ENCODE measurements around the gene MST1. TPM values are rescaled to one million over a fixed set of nuclear protein-coding genes. Genes with fewer than 3 reads are reported as not detected.

The MST1 gene
- total RNA-seq, 2 donors from 2014 or later: 22.1 to 28.2 TPM

DNA sequence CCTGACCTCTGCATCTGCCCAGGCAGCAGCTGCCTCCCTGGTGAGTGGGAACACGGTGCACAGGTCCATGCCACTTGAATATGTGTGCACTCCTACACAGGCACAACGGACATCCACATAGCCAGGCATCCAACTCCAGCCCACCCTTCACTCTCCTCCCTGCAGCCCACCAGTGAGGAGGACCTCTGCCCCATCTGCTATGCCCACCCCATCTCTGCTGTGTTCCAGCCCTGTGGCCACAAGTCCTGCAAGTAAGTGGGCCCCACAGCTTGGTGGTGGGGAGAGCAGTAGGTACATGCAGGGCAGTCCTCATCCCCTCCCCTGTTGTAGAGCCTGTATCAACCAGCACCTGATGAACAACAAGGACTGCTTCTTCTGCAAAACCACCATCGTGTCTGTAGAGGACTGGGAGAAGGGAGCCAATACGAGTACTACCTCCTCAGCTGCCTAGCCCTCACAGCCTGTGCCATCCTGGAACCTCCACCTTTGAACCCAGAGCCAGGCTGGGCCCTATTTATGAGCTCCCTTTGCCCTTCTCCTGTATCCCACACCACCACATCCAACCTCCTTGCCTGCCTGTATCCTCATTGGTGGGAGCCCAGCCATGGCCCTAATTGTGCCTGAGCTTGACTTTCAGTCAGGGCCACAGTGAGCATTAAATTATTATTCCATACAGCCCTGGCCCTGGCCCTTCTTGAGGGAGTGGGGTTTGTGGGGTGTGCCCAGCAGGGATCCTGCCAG lies 31.8 kb upstream of the MST1 start:
- DNase-seq (no peak), ATAC-seq (no peak)
- intact Hi-C loops (cut with DNase I, micrococcal nuclease): no loop called here

DNA sequence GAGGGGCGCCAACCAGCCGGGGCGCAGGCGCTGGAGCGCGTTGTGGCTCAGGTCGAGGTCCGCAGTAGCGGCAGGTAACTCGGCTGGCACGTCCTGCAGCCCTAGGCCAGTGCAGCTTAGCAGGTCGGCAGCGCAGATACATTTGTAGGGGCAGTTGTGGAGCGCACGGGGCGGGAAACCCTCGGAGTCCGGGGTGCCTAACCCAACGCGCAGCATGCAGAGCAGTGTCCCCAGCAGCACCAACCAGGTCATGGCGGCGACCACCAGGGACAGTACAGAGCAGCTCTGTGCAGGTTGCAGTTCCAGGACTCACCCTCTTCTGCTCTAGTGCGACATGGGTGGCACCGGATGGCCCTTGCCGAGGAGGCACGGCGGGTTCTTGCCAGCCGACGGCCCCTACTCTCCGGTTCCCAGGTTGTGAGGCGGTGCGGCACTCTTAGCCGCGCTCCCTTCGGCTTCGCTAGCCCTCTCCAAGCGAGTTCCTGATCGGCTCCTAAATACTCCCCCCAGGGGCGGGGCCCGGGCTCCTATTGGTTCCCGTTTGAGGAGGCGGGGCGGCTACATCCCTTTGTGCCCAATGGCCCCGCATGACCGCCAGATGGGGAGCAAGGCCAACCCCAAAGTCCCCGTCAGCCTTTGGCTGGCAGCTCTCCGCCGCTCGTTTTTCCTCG lies 30.1 kb upstream of the MST1 start, which contains the start of gene AMIGO3:
Gene AMIGO3, minus strand, starts transcription at position 471 of the 671 bp plus-strand sequence. Its CDS starts 219 bp downstream, at position 252.
- intact Hi-C loops (cut with DNase I, micrococcal nuclease): loop anchor here in 1 of 2 donors (10.0 kb wide), 1 partner anchor 135 kb away; the partner anchor contains the start of gene TRAIP
- DNase-seq (peak; percentile 96 to 99), ATAC-seq (peak; percentile 60)

DNA sequence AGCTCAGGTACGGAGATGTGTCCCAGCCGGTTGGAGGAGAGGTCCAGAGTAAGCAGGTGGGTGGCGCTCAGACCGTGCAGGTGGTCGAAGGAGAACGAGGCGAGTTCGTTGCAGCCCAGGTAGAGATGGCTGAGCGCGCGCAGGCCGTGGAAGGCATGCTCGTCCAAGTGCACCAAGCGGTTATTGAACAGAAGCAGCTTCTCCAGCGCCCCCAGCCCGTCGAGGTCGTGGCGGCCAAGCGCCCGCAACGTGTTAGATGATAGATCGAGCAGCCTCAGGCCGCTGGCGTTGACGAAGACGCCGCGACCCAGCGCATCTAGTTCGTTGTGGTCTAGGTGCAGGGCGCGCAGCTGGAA lies 29.6 kb upstream of the MST1 start:
- DNase-seq: peak in 1 of 2 donors; percentile 36
- intact Hi-C loops (cut with DNase I, micrococcal nuclease): loop anchor here in 1 of 2 donors (10.0 kb wide), 1 partner anchor 136 kb away; the partner anchor contains the start of gene TRAIP
- ATAC-seq: peak; percentile 0

DNA sequence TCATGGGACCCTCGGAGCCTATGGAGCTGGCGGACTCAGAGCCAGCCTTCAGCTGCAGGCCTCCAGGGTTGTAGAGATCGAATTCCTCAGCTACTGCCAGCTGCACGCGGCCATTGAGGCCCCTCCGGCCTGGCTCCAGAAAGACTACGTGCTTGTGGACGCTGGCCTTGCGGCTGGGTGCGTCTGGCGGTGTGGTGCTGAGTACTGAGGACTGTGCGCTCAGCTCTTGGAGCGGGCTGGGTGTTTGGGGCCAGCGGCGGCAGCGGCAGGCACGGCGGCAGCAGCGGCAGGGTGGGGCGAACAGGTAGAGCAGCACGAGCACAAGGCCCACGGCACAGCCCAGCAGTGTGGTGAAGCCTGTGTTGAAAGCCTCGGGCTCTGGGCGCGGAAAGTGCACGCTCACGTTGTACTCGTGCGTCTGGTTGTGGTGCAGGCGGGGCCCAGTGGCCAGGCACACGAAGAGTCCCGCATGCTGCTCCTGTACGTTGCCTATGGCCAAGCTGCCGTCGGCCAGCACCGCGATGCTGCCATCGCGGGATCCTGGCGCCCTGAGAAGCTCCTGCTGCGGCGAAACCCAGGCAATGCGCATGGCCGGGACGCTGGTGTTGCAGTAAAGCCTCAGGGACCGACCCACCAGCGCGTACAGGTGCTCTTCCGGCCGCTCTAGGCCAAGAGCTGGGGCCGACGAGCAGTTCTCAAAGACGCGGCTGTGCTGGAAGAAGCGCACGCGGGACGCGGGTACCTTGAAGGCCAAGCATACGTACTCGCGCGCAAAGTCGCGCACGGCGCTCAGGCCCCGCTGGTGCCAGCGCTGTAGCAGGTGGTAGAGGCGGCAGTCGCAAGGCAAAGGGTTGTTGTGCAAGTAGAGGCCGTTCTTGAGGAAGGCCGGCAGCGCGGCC lies 28.9 kb upstream of the MST1 start:
- ATAC-seq (peak; percentile 1), DNase-seq (no peak)
- intact Hi-C loops (cut with DNase I, micrococcal nuclease): loop anchor here in 1 of 2 donors (10.0 kb wide), 1 partner anchor 137 kb away; the partner anchor contains the start of gene TRAIP

DNA sequence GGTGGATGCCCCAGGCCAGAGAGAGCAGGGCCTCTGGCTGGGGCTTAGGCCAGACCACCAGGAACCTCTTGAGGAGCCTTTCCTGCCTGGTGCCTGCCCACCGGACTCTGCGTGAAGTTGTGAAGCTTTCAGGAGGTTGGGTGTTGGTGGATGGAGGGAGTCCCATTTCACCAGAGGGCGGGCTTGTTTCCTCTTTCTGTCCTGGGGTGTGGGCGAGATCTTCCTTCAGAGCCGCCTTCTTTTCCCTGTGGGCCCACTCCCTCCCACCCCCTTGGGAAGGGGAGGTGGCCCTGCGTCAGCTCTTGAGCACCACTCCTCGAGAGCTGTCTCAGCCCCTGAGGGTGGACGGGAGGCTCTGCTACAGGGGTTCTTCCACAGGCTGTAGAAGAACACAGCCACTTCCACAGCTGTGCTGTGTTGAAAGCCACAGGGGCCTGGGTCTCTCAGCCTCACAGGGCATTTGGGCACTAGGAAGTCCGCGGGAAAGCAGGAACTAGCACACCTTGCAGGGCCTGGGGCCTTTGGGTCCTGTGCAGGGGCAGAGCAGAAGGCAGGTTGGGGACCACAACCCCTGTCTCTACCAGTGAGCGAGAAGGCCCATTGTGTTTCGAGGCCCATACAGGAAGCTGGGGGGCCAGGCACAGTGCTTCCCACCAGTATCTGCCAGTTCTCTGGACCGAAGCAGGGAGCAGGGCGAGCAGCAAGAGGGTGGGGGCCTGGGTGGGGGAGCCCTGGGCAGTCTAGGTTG lies 28.1 kb upstream of the MST1 start:
- DNase-seq (no peak), ATAC-seq (no peak)
- intact Hi-C loops (cut with DNase I, micrococcal nuclease): loop anchor here in 1 of 2 donors (10.0 kb wide), 1 partner anchor 137 kb away; the partner anchor contains the start of gene TRAIP

DNA sequence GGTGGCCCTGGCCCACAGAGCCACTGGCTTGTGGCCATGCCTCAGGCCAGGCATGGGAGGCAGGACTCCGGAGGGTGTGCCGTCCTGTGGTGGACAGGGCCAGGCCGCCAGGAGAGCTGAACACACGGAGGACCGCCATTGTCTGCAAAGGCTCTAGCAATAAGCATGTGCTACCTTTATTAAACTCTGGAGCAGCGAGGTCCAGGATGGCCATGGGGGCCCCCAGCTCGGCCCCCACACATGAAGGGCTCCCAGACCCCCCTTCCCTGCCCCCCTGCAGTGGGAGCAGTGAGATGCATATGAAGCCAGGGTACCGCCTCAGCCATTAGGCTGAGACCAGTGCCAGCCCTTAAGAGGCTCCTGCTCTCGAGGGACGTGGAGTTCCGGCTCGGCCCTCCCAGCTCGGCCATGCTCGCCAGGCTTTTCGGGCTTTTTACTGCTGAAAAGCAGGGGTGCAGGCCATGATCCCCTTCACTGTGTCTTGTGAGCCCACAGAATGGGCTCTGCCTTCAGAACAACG lies 27.5 kb upstream of the MST1 start:
- ATAC-seq (no peak), DNase-seq (no peak)
- intact Hi-C loops (cut with DNase I, micrococcal nuclease): loop anchor here in 1 of 2 donors (10.0 kb wide), 1 partner anchor 138 kb away; the partner anchor contains the start of gene TRAIP

DNA sequence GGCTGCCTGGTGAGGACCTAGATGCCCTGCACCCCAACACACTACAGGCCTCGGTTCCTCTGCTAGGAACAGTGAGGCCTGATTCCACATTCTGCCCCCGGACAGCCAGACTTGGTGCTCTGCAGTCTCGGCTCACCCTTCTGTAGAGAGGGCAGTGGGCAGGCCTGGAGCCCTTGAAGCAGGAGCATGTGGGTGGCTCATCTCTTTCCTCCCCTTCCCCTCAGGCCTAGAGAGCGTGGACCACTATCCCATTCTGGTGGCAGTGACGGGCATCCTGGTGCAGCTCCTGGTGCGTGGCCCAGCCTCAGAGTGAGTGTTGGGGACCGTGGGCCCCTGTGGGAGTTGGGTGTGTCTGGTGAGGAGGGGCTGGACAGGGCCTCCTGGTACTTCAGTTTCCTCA lies 26.9 kb upstream of the MST1 start:
- DNase-seq (no peak), ATAC-seq (no peak)
- intact Hi-C loops (cut with DNase I, micrococcal nuclease): loop anchor here in 1 of 2 donors (10.0 kb wide), 1 partner anchor 139 kb away; the partner anchor contains the start of gene TRAIP

DNA sequence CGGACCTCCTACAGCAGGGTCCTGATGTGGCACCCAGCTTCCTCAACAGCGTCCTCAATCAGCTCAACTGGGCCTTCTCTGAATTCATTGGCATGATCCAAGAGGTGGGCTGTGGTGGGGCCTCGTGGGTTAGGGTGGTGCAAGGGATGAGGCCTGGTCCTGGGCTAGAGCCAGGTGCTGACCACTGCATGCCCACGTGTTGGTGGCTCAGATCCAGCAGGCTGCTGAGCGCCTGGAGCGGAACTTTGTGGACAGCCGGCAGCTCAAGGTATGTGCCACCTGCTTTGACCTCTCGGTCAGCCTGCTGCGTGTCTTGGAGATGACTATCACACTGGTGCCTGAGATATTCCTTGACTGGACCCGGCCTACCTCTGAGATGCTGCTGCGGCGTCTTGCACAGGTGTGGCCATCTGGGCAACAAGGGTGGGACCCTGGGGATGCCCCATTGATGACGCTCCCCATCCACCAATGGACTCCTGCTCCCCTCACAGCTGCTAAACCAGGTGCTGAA lies 26.4 kb upstream of the MST1 start:
- intact Hi-C loops (cut with DNase I, micrococcal nuclease): loop anchor here in 1 of 2 donors (10.0 kb wide), 1 partner anchor 139 kb away; the partner anchor contains the start of gene TRAIP
- no peak for ATAC-seq
- DNase-seq: no peak

DNA sequence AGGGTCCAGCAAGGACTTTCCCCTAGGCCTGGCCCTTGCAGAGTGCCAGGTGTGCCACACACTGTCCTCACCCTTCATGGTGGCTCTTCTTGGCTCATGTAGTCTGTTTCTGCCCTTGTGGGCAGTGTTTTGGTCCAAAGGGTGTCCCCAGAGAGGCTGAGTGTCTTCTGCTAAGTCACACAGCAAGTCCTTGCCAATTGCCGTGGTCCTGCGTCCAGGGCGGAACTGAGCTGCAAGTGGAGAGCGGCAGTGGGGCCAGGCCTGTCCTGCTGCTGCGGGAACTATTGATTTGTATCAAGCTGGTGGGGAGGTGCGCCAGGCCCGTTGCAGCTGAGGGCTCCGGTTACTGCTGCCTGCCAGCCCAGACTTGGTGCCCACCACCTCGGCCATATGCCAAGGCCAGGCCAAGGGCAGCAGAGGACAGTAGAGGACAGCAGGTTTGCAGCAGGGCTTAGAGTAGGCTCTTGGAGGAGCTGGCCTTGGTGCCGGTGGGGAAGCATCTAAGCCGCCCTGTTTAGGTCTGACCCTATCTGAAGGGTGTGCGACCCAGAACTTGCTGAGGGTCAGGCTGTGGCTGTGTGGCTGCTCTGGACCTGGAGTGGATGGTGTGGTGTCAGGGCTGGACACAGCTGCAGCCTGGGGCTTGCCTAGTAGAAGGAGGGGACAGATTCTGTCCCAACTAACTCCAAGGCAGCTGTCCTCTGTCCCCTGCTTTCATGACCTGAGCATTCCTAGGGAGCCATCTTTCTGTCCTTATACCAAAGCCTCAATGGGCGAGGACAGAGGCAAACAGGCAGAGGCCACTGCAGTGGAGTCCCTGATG lies 25.7 kb upstream of the MST1 start:
- DNase-seq: no peak
- intact Hi-C loops (cut with DNase I, micrococcal nuclease): loop anchor here in 1 of 2 donors (10.0 kb wide), 1 partner anchor 140 kb away; the partner anchor contains the start of gene TRAIP
- no peak for ATAC-seq

DNA sequence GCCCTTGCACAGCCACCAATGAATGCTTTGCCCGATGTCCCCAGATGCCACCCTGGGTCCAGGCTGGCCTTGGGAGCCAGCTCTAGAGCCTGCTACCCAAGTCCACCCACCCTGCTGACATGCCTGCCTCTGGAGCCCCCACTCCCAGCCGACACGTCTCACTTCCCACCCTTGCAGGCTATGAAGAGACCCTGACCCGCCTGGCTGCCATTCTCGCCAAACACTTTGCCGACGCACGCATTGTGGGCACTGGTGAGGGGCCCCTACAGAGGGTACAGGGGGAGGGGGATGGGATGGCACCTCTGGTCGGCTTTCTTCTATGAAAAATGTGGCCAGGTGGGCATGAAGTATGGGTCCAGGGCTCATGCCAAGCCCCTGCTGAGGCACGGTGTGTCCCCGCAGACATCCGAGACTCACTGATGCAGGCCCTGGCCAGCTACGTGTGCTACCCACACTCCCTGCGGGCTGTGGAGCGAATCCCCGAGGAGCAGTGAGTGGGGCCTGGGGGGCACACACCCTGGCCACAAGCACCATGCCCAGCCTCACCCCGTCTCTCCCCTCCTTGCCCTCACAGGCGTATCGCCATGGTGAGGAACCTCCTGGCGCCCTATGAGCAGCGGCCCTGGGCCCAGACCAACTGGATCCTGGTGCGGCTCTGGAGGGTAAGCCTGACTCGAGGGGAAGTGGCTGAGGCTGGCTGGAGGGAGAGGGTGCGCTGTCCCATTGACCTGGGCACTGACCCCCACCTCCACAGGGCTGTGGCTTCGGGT lies 24.2 kb upstream of the MST1 start:
- ATAC-seq (no peak), DNase-seq (no peak)
- intact Hi-C loops (cut with DNase I, micrococcal nuclease): loop anchor here in 1 of 2 donors (10.0 kb wide), 1 partner anchor 141 kb away; the partner anchor contains the start of gene TRAIP

DNA sequence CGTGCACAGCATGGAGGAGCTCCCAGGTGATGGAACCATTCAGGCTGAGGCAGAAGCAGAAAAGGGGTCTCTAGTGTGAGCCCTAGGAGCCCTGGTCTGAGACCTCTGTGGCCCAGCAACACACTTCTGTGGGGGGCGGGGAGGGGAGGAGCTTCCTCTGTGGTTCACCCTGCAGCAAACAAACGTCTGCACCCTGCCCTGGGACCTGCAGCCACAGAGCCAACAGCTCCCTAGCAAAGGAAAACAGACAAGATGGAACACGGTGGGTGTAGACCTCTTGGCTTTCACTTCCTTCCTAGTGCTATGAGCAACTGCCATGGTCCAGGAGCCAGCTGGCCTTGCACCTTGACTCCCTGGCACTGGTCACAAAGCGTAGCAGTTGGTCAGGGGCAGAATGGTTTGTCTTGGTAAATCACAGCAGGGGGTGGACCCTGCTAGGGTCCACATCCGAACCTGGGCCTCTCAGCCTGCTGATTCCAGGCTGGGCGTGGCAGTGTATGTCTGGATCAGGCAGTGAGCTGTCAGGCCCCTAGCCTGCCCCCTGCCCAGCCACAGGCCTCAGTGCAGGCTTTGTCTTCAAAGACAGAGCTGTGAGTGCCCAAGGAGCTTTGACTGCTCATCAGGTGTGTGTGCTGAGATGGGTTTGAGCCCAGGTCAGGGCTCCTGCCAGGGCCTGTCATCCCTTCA lies 23.5 kb upstream of the MST1 start:
- intact Hi-C loops (cut with DNase I, micrococcal nuclease): loop anchor here in 1 of 2 donors (10.0 kb wide), 1 partner anchor 142 kb away; the partner anchor contains the start of gene TRAIP
- DNase-seq (no peak), ATAC-seq (no peak)

DNA sequence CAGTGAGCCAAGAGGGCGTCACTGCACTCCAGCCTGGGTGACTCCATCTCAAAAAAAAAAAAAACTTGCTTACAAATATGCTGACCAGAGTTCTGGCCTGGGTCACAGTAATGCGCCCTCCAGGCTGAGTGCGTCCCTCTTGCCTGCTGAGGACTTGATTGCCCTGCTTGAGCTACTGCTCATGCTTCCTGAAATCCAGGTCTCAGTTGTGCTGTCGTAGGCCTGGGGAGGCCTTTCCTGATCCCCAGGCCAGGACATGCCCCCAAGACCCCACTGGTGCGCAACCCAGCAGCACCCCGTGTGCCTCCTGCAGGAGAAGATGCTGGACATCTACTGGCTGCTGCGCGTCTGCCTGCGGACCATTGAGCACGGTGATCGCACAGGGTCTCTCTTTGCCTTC lies 22.9 kb upstream of the MST1 start:
- DNase-seq (no peak), ATAC-seq (no peak)
- intact Hi-C loops (cut with DNase I, micrococcal nuclease): loop anchor here in 1 of 2 donors (10.0 kb wide), 1 partner anchor 143 kb away; the partner anchor contains the start of gene TRAIP

DNA sequence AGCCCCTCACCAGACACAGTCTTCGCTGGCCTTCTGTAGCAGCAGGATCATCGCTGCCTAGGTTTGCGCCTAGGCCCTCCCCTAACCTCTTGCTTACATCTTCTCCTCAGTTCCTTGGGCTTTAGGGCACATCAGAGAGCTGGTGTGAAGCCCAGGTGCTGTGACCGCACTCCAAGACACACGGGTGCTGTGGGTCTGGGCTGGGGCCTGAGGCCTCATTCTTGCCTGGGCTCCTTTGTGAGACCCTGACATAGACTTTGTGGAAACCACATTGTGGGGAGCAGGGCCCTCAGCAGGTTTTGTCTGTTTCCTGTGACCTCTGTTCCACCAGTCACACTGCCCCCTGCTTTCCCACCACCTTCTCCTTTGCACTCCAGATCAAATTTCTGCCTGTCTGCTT lies 22.2 kb upstream of the MST1 start:
- DNase-seq (no peak), ATAC-seq (no peak)
- intact Hi-C loops (cut with DNase I, micrococcal nuclease): loop anchor here in 1 of 2 donors (10.0 kb wide), 1 partner anchor 143 kb away; the partner anchor contains the start of gene TRAIP

DNA sequence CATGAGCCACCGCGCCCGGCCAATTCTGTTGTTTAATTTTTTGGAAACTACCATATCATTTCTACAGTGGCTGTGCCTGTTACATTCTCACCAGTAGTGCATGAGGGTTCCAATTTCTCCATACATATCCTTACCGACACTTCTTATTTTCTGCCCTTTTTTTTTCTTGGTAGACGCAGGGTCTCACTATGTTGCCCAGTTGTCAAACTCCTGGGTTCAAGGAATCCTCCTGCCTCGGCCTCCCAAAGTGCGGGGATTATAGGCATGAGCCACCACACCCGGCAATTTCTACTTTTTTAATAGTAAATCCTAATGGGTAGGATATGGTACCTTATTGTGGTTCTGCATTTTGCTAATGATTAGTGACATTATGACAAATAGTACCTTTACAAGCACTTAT lies 20.6 kb upstream of the MST1 start:
- intact Hi-C loops (cut with DNase I, micrococcal nuclease): loop anchor here in 1 of 2 donors (10.0 kb wide), 1 partner anchor 145 kb away; the partner anchor contains the start of gene TRAIP
- ATAC-seq (no peak), DNase-seq (no peak)

DNA sequence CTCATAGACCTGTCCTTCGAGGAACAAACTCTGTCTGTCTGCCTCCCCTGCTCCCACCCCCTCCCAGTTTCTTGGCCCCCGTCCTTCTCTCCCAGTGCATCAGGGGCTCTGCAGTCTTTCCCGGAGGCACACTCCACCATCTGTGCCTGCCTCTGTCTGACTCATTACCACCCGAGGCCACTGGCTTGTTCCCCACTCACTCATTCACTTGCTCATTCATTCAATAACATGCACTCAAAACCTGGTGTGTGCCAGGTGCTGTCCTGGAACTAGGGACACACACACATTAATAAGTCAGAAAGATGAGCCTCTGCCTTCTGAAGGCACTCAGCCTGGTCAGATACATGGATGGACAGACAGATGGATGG lies 17.8 kb upstream of the MST1 start:
- intact Hi-C loops (cut with DNase I, micrococcal nuclease): no loop called here
- DNase-seq (no peak), ATAC-seq (no peak)

All from left colon (tissue), 2 donors.